IMR-90 (cell line): Measurements from ENCODE around the gene ELL2. TPM values are rescaled to one million over a fixed set of nuclear protein-coding genes. Genes with fewer than 3 reads are reported as not detected.

Experiments used
- ATAC-seq: fragments of 200-7000 bp; cut with Tn5 transposase; 2 replicates; pipeline ENCODE4 v1.9.1; 2020; ENCODE audit warnings: low read depth, mild to moderate bottlenecking, moderate library complexity
- BruUV-seq: library from RNA; stranded (reverse); fragments of 400-500 nt; replicated peaks from 2 replicates; lab custom pipeline; 2021; lab: Mats Ljungman, UMichigan
- CTCF ChIA-PET: fragments of 300-600 bp; formaldehyde crosslinking; extraction: SDS; loops from one replicate; lab custom pipeline; 2021; ENCODE audit warnings: antibody characterized with exemption; lab: Yijun Ruan, JAX
- POLR2A ChIA-PET: fragments of 300-600 bp; sonication (Branson Sonifier 250); formaldehyde crosslinking; loops from one replicate; lab custom pipeline; 2022; ENCODE audit warnings: antibody characterized with exemption; ENCODE audit not compliant: unreplicated experiment; lab: Charles Lee
- DNase-seq: peaks from one replicate; pipeline ENCODE4 v3.0.0; 2013
- H2AFZ ChIP-seq: replicated peaks from 2 replicates; pipeline ENCODE3; 2013; ENCODE audit warnings: low read length, mild to moderate bottlenecking; ENCODE audit not compliant: poor library complexity
- H2AK5ac ChIP-seq: 2 replicates; pipeline ENCODE4 v1.6.1; 2013; ENCODE audit warnings: low read depth, low read length, inconsistent platforms
- H2AK9ac ChIP-seq: replicated peaks from 2 replicates; pipeline ENCODE3; 2013; ENCODE audit warnings: mild to moderate bottlenecking, low read depth, low read length, moderate library complexity; ENCODE audit not compliant: poor library complexity
- H2BK120ac ChIP-seq: 2 replicates; pipeline ENCODE4 v1.6.1; 2013; ENCODE audit warnings: low read depth, low read length, inconsistent platforms
- H2BK15ac ChIP-seq: 3 replicates; pipeline ENCODE4 v1.6.1; 2013; ENCODE audit warnings: low read depth, low read length, inconsistent platforms
- H2BK20ac ChIP-seq: 2 replicates; pipeline ENCODE4 v1.6.1; 2013; ENCODE audit warnings: low read depth, mild to moderate bottlenecking, inconsistent platforms, low read length, moderate library complexity
- H2BK5ac ChIP-seq: 2 replicates; pipeline ENCODE4 v1.6.1; 2013; ENCODE audit warnings: mild to moderate bottlenecking, low read depth, low read length, inconsistent platforms; ENCODE audit not compliant: poor library complexity, severe bottlenecking
- H3K14ac ChIP-seq: replicated peaks from 2 replicates; pipeline ENCODE4 v1.6.1; 2013; ENCODE audit warnings: low read depth, low read length, inconsistent platforms
- H3K18ac ChIP-seq: 2 replicates; pipeline ENCODE4 v1.6.1; 2013; ENCODE audit warnings: low read depth, low read length, control low read depth
- H3K23ac ChIP-seq: 2 replicates; pipeline ENCODE4 v1.6.1; 2013; ENCODE audit warnings: low read depth, low read length, inconsistent platforms
- H3K27ac ChIP-seq: 2 replicates; pipeline ENCODE4 v1.5.1; 2013; ENCODE audit warnings: mild to moderate bottlenecking, control low read depth, low read length; ENCODE audit not compliant: insufficient read depth
- H3K27me3 ChIP-seq: 2 replicates; pipeline ENCODE4 v1.6.1; 2013; ENCODE audit warnings: low read length; ENCODE audit not compliant: control insufficient read depth, insufficient read depth
- H3K36me3 ChIP-seq: 2 replicates; pipeline ENCODE4 v1.6.1; 2013; ENCODE audit warnings: low read length, mixed read lengths; ENCODE audit not compliant: control insufficient read depth, insufficient read depth
- H3K4ac ChIP-seq: 2 replicates; pipeline ENCODE4 v1.6.1; 2013; ENCODE audit warnings: low read depth, low read length, inconsistent platforms
- H3K4me1 ChIP-seq: 2 replicates; pipeline ENCODE4 v1.6.1; 2013; ENCODE audit warnings: low read length, mixed read lengths; ENCODE audit not compliant: control insufficient read depth, insufficient read depth
- H3K4me2 ChIP-seq: 2 replicates; pipeline ENCODE4 v1.6.1; 2013; ENCODE audit warnings: low read depth, mild to moderate bottlenecking, control low read depth, low read length, moderate library complexity
- H3K4me3 ChIP-seq: 2 replicates; pipeline ENCODE4 v1.5.1; 2013; ENCODE audit warnings: low read depth, mild to moderate bottlenecking, control low read depth, low read length, moderate library complexity; ENCODE audit not compliant: insufficient read depth
- H3K56ac ChIP-seq: 2 replicates; pipeline ENCODE4 v1.6.1; 2013; ENCODE audit warnings: low read length, inconsistent platforms; ENCODE audit not compliant: insufficient read depth; ENCODE audit errors: extremely low read depth
- H3K79me1 ChIP-seq, 2 experiments: 2 replicates each; pipeline ENCODE4 v1.6.1; 2013; ENCODE audit warnings: low read length in 2 of 2, inconsistent platforms in 1 of 2, low read depth in 1 of 2
- H3K9ac ChIP-seq: 2 replicates; pipeline ENCODE4 v1.6.1; 2013; ENCODE audit warnings: low read depth, low read length, control low read depth
- H3K9me1 ChIP-seq: 2 replicates; pipeline ENCODE4 v1.6.1; 2013; ENCODE audit warnings: low read length, inconsistent platforms; ENCODE audit not compliant: insufficient read depth
- H3K9me3 ChIP-seq: 2 replicates; pipeline ENCODE4 v1.6.1; 2013; ENCODE audit warnings: low read length; ENCODE audit not compliant: control insufficient read depth, insufficient read depth
- H4K20me1 ChIP-seq: 2 replicates; pipeline ENCODE4 v1.6.1; 2013; ENCODE audit warnings: low read length, inconsistent platforms; ENCODE audit not compliant: insufficient read depth
- H4K5ac ChIP-seq: 2 replicates; pipeline ENCODE4 v1.6.1; 2013; ENCODE audit warnings: mild to moderate bottlenecking, low read depth, low read length, control low read depth
- H4K8ac ChIP-seq, 2 experiments: 2 replicates each; pipeline ENCODE4 v1.6.1; 2013; ENCODE audit warnings: low read depth in 2 of 2, low read length in 2 of 2, control low read depth in 1 of 2, inconsistent platforms in 1 of 2
- H4K91ac ChIP-seq: 2 replicates; pipeline ENCODE4 v1.6.1; 2013; ENCODE audit warnings: low read depth, low read length, inconsistent platforms; ENCODE audit not compliant: insufficient read depth
- MAZ ChIP-seq: IDR thresholded peaks from 2 replicates; pipeline ENCODE4 v1.6.1; 2012; ENCODE audit warnings: low read depth, mild to moderate bottlenecking, low read length, improper control_type of control experiment, moderate library complexity, borderline replicate concordance
- dilution Hi-C: fragments of 300-500 bp; cut with HindIII; formaldehyde crosslinking; loops from one replicate; pipeline ENCODE4 v1.14.3; 2018; ENCODE audit warnings: low sequenced_read_pairs; ENCODE audit not compliant: unreplicated experiment
- in situ Hi-C: fragments of 300-500 bp; cut with MboI; formaldehyde crosslinking; loops from 3 replicates; pipeline ENCODE4 v1.14.3; 2019; ENCODE audit warnings: low sequenced_read_pairs, inconsistent platforms, mixed read lengths
- intact Hi-C: fragments of 100-400 bp; cut with micrococcal nuclease; formaldehyde crosslinking; loops from 2 replicates; pipeline ENCODE4 v1.10.0; 2022
- polyA plus RNA-seq, 3 experiments: library from polyadenylated mRNA; depleted of rRNA; stranded (reverse); fragments of >200 nt; gene quantifications; 2 replicates each; pipeline ENCODE4 v1.2.3, GENCODE V29; 2012; ENCODE audit warnings: low replicate concordance in 1 of 3
- total RNA-seq: library from RNA; depleted of rRNA; stranded (reverse); fragments of >200 nt; gene quantifications from 2 replicates; pipeline ENCODE4 v1.2.3, GENCODE V29; 2012

Gene ELL2
- total and polyA plus RNA-seq, 2 of the 4 experiments (the other 2 are of a cell fraction): 61.4 to 92.5 TPM

DNA sequence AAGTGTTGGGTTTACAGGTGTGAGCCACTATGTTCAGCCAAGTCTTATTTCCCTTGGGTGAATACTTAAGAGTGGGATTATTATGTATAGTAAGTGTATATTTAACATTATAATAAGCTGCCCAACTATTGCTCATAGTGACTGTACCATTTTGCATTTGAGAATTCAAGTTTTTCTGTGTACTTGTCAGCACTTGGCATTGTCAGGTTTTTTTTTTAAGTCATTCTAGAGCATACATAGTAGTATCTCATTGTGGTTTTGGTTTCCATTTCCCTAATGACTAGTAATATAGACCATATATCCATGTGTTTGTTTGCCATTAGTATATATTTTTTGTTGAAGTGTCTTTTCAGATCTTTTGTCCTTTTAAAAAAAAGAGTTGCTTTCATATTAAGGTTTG lies 10.5 kb upstream of the ELL2 start:
- Histone ChIP-seq H2AK5ac (peak overlapping the region; percentile 23; the same call in 1 of the 2 replicates), H2AFZ (no peak overlapping the region), H2BK15ac (no peak overlapping the region), H4K20me1 (no peaks in the 10 kb centered on the region), H2AK9ac (no peak overlapping the region), H3K56ac (no peak overlapping the region), H3K4ac (no peak overlapping the region), H3K36me3 (no peaks in the 10 kb centered on the region), H3K4me2 (no peak overlapping the region), H3K4me3 (no peak overlapping the region), H3K27ac (no peak overlapping the region), H3K14ac (no peak overlapping the region), H2BK5ac (no peak overlapping the region), H4K91ac (no peak overlapping the region), H4K5ac (no peak overlapping the region), H3K27me3 (no peaks in the 10 kb centered on the region), H3K9ac (no peak overlapping the region), H3K9me1 (peaks cover 6% of the 10 kb centered on the region; the same call in 1 of the 2 replicates), H3K18ac (no peak overlapping the region), H3K4me1 (peaks cover 13% of the 10 kb centered on the region), H2BK120ac (no peak overlapping the region), H4K8ac (no peak overlapping the region), H2BK20ac (no peak overlapping the region), H3K9me3 (peaks cover 2% of the 10 kb centered on the region; the same call in 1 of the 2 replicates), H3K23ac (no peak overlapping the region), H3K79me1 (peaks cover 8 to 11% of the 10 kb centered on the region in 2 experiments; a peak in 3 of 4 replicates)
- no peak for TF ChIP-seq MAZ
- ChIA-PET POLR2A (no interaction called here), CTCF (interaction anchor here (0.6 kb wide), 1 partner anchor 92 kb away, joined by 4 read pairs; no protein-coding TSS in a partner anchor)
- BruUV-seq: no TSS peak
- in situ Hi-C loops: no loop called here
- dilution Hi-C loops: no loop called here
- ATAC-seq (no peak), DNase-seq (no peak)
- intact Hi-C loops: no loop called here
